Measurements from ENCODE around the gene WWOX.

The WWOX gene

GRCh38 chr16:78392585-78393195 is 293.2 kb downstream of the WWOX start:
- peaks cover 0 to 11% of the 10 kb centered on the region in 2 experiments for H3K4me1 ChIP-seq (ENCODE audit: control insufficient read depth in 1 of 2, insufficient read depth in 1 of 2, low read depth in 1 of 2, low read length in 1 of 2)
- H3K36me3 ChIP-seq = no peaks in the 10 kb centered on the region
- no peak overlapping the region for H3K4me3 ChIP-seq (ENCODE audit: low read depth in 1 of 2, low read length in 1 of 2)
- H3K27ac ChIP-seq = no peak overlapping the region
- no peak for TF ChIP-seq CTCF (IDR thresholded peaks at IDR 0.05)
- H3K9me3 ChIP-seq = no peaks in the 10 kb centered on the region
- H3K27me3 ChIP-seq = no peaks in the 10 kb centered on the region

GRCh38 chr16:78395035-78395434 is 295.6 kb downstream of the WWOX start:
- Histone ChIP-seq H3K4me1 (ENCODE audit: control insufficient read depth in 1 of 2, insufficient read depth in 1 of 2, low read depth in 1 of 2, low read length in 1 of 2) (peaks cover 0 to 9% of the 10 kb centered on the region in 2 experiments), H3K4me3 (ENCODE audit: low read depth in 1 of 2, low read length in 1 of 2) (no peak overlapping the region), H3K27me3 (no peaks in the 10 kb centered on the region), H3K27ac (no peak overlapping the region), H3K36me3 (no peaks in the 10 kb centered on the region), H3K9me3 (no peaks in the 10 kb centered on the region)
- TF ChIP-seq CTCF (IDR thresholded peaks at IDR 0.05) = no peak

- no peak for TF ChIP-seq CTCF (IDR thresholded peaks at IDR 0.05)
- Histone ChIP-seq H3K4me1 (ENCODE audit: control insufficient read depth in 1 of 2, insufficient read depth in 1 of 2, low read depth in 1 of 2, low read length in 1 of 2) (peaks cover 0 to 6% of the 10 kb centered on the region in 2 experiments), H3K27ac (no peak overlapping the region), H3K4me3 (ENCODE audit: low read depth in 1 of 2, low read length in 1 of 2) (no peak overlapping the region), H3K27me3 (no peaks in the 10 kb centered on the region), H3K36me3 (no peaks in the 10 kb centered on the region), H3K9me3 (no peaks in the 10 kb centered on the region)
Observed at GRCh38 chr16:78396046-78396445, 296.6 kb downstream of the WWOX start.

GRCh38 chr16:78396673-78397072 is 297.2 kb downstream of the WWOX start:
- H3K27me3 ChIP-seq = no peaks in the 10 kb centered on the region
- H3K4me3 ChIP-seq (ENCODE audit: low read depth in 1 of 2, low read length in 1 of 2) = no peak overlapping the region
- no peaks in the 10 kb centered on the region for H3K9me3 ChIP-seq
- no peak overlapping the region for H3K27ac ChIP-seq
- peaks cover 0 to 6% of the 10 kb centered on the region in 2 experiments for H3K4me1 ChIP-seq (ENCODE audit: control insufficient read depth in 1 of 2, insufficient read depth in 1 of 2, low read depth in 1 of 2, low read length in 1 of 2)
- H3K36me3 ChIP-seq = no peaks in the 10 kb centered on the region
- no peak for TF ChIP-seq CTCF (IDR thresholded peaks at IDR 0.05)

- Histone ChIP-seq H3K27ac (no peak overlapping the region), H3K36me3 (no peaks in the 10 kb centered on the region), H3K4me1 (ENCODE audit: control insufficient read depth in 1 of 2, insufficient read depth in 1 of 2, low read depth in 1 of 2, low read length in 1 of 2) (peaks cover 0 to 6% of the 10 kb centered on the region in 2 experiments), H3K27me3 (no peaks in the 10 kb centered on the region), H3K4me3 (ENCODE audit: low read depth in 1 of 2, low read length in 1 of 2) (no peak overlapping the region), H3K9me3 (no peaks in the 10 kb centered on the region)
- TF ChIP-seq CTCF (IDR thresholded peaks at IDR 0.05) = no peak
Observed at GRCh38 chr16:78399384-78399783, 299.9 kb downstream of the WWOX start.
